Bone marrow (tissue), 2 donors: ENCODE measurements around the gene ARHGEF37.
A peak's percentile ranks its signal among the peaks of the same experiment; 100 is the strongest.

Experiments used
- DNase-seq, 2 donors: peaks; one replicate each; lab custom pipeline; 2025; lab: John Stamatoyannopoulos, UW

ARHGEF37 gene

DNA sequence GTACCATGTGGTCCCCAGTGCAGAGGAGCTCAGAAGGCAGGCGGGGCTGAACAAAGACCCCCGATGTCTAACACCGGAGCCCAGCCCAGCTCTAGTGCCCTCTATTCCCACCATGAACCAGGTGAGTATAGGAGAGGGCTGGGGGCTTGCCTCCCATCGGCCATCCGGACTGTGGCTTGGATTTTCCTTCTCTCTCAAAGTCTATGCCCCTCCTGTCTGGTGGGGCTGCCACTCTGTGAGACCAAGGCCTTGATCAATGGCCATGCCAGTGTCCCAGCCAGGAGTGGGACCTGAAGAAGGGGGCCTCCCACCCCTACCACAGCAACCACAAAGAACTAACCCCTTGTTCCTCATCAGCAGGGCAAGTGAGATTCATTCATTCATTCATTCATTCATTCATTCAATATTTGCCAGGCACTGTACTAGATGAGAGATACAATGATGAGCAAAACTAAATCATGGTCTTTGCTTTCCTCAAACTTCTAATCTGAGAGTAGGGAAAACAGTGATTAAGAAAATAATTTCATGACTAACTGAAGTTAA lies 47.6 kb downstream of the ARHGEF37 start:
- DNase-seq: no peak

DNA sequence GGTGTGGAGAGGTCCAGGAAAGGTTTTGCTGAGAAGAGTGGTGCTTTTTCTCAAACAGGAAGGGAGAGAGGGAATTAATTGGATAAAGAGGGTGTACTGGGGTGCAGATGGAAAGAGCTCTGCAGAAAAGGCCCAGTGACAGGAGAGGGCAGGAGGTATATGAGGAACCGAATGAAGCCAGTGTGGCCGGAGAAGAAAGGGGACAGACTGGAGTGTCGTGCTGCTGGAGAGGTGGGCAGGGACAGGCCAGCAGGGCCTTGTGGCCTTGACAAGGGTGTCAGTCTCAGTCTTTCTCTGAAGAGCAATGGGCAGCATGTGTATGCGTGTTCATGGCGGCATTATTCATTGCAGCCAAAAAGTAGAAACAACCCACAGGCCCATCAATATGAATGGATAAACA lies 48.1 kb downstream of the ARHGEF37 start:
- DNase-seq: no peak

DNA sequence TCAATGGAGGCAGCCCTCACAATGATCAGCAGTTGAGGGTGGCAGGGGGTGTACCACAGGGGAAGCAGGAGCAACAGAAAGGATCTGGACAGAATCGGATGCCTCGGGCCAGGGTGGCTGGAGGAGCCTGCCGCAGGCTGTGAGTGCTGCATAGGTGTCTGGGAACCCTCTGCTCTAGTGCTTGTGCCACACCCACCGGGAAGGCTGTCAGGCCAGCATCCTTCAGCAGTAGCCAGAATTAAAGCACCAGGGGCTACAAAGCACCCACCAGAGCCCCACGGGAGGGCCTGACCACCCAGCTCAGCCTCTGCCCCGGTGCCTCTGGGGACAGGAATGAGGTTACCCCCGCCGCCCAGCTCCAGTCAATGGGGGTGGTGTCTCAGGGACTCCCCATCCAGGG lies 49.0 kb downstream of the ARHGEF37 start:
- DNase-seq: no peak

DNA sequence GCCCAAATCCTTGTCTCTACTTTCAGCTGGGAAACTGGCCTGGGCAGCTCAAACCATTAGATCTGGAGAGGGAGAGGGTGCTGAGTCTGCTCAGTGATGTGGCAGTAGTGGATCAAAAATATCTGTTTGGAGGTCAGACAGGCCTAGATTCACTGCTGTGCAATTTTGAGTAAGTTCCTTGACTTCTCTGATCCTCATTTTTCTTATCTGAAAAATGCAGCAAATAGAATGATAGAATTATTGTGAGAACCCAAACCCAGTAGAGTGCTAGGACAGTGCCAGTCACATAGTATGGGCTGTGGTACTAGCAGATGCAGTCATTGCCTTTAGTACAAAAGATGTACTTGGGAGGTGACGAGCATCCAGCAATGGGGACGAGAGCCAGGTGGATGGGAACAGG lies 50.2 kb downstream of the ARHGEF37 start:
- DNase-seq: no peak

DNA sequence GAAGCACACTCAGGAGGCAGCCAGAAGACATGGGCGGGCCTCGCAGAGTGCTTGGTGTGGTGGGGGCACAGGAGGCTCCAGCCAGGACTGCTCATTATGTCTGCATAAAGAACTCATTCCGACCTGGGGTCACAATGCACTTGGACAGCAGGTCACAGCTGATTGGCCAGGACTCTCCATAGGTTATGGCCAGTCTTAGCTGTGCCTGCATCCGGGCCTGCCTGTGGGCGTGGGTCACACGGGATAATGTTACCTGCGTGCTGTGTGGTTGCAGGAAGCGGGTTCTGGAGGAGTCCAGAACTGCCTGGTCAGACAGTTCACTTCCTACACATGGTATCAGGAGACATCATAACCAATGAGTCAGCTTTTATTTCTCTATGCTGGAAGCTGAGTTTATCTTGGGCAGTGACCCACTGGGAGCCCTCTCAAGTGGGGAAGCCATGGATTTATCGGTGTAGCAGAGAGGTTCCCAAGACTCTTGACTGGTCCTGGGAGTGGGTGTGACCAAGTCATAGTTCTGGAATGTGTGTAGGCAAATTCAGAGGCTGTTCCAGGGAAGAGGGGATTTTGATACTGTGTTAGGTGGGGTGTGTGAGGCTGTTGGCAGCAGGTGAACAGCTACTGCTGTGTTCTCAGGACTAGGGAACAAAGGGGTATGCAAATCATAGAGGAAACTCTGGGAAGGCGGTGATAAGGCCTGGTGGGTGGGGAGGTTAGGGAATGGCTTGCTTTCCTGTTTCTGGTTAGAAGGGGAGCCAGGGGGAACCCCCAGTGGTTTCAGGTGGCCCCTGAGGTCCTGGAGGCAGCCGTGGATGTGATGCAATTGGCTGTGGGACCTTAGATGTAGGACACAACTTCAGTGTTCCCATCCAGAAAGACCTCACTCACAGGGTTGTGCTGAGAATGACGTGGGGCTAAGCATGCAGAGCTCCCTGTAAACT lies 51.3 kb downstream of the ARHGEF37 start:
- no peak for DNase-seq

DNA sequence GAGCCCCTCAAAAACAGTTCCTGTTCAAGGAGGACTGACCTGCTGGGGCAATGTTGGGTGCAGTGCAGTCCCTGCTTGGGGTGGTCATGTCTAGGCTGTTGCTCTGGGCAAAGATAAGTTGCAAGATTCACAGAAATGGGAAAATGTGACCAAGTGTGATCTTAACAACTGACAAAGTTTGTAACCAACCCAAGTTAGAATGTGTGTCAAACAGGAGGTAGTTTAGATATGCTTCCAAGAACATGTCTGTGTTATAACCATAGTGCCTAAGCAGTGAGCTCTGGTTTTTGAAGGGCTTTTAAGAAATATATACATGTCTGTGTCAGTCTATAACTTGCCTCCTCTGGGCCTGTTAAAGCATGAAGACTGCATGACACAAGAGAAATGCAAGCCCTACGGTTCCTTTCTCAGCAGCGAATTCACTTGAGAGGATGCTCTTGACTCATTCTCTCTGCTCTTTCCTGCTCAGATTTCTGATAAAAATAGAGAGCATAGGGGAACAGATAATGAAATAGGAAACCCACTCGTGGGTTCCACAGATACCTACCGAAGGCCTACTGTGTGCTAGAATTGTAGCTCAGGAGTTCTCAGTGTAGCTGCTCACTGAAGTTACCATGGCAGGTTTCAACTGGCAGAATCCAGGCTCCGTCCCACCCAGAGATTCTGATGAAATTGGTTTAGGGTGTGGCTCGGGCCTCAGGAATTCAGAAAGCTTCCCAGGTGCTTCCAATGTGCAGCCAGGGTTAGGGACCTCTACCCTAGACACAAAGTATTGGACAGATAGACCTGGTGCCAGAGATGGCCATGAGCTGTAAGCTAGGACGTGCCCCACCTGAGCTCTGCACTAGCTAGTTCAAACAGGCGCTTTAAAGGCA lies 52.4 kb downstream of the ARHGEF37 start:
- no peak for DNase-seq

DNA sequence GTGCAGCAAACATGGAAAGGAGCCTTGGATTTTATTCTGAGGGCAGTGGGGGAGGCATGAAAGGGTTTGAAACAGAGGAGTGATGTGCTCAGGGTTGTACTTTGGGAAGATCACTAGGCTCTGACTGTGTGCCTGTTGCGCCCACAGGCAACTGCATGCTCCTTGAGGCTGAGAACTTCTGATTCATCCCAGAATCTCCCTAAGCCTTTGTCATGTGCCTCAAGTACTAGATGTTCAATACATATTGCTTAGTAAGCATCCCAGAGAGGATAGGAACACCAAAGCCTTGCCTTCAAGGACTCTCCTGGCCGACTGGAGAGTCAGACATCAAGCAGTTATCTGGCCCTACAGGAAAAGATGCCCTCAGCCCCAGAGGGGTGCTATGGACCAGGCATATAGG lies 54.1 kb downstream of the ARHGEF37 start:
- no peak for DNase-seq

DNA sequence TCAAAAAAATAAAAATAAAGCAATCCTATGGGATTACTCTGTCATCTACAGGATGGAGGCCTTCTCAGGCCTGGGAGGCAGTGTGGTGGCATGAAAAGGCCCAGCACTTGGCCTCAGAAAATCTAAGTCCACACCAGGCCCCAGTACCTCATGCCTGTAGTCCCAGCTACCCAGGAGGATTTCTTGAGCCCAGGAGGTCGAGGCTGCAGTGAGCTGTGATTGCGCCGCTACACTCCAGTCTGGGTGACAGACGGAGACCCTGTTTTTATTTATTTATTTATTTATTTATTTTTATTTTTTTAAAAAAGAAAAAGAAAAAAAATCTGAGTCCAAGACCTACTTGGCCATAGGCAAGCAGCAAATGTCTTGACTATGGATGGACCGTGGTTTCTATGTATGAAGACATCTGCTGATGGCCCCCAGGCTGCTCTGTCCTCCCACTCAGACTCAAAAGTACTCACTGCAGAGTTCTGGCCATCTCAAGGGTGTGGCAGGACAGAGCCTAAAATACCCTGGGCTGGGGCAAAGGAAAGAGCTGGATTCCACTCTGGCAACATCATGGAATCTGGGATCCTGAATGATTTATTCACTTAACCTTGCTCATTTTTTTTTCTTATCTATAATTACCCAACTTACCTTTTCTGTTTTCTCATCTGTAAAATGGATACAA lies 55.0 kb downstream of the ARHGEF37 start:
- no peak for DNase-seq

DNA sequence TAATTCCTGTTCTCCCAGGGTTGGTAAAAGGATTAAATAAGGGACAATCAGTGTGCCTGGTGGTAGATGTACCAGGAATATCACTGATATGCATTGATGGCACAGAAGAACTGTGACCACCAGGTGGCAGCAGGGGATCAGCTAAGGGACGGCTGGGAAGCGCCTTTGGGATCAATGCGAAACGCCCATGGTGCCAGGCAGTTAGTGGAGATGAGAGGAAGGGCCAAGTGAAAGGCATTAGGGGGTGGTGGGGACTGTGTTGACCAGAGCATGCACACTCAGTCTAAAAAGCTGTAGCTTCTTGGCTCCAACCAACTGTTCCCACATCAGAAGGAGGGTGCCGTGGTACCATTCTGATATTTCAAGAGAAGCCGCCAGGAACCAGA lies 55.6 kb downstream of the ARHGEF37 start:
- peak in 1 of 2 donors; percentile 24 for DNase-seq

DNA sequence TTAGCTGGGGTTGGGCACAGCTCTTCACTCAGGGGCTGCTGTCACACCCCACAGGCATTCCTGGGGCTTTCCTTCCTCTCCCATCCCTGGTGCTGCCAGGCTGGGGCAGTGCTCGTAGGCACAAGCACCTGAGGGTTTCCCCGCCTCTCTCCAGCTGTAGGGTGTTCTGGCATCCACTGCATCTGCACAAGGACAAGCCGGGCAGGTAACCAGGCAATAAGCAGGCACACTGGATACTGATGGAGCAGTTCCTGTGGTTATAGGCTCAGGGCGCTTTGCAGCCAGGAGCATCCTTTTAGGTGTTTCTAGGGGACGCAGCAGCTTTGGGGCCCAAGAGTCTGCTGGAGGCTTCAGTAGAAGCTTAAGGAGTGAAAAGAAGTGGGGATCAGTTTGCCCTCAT lies 56.8 kb downstream of the ARHGEF37 start:
- DNase-seq: no peak

DNA sequence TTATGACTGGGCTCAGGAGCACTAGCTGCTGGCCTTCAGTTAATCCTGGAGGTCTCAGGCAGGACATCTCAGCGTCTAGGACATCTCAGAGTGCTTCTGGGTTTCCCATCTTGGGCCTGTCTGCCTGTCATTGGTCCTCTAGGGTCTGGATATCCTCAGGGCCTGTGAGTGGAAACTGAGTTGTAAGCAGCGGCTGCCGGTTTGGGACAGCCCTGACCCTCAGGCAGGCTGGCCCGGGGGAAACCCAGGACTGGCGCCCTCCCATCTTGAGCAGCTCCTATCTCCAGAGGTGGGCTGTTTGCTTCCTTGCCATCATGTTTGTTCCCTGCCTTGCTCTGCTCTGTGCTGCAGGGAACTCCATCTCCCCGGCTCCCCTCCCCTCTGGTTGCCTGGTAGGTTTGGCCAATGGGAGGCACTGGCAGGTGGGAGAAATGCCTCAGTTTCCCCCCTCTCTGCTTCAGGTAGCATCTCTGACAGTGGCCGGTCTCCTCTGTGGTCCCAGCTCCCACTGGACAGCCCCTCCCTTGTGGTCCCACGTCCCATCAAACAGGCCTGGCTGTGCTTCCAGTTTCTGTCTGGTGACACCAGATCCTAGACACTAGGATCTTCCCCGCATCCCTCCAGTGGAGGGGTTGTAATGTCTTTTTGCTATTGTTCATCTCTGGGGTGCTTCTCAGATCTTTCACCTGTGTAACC lies 57.4 kb downstream of the ARHGEF37 start:
- no peak for DNase-seq

DNA sequence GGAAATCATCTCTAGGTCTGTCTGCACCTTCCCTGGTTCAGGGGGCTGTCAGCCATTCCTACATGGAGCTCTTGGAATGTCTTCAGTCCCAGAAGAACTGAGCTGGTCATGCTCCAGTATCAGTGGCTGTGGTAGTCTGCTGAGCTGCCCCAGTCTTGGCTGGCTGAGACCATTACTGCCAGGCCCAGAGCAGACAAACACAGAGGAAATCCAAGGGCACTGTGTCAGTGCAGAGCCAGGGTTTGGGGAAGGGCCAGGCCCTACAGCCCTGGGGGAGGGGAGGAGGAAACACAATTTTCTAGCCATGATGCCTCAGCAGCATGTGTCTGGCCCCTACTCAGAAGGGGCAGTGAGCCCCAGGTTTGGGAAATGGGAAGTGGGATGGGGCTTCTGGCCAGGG lies 58.4 kb downstream of the ARHGEF37 start:
- no peak for DNase-seq

DNA sequence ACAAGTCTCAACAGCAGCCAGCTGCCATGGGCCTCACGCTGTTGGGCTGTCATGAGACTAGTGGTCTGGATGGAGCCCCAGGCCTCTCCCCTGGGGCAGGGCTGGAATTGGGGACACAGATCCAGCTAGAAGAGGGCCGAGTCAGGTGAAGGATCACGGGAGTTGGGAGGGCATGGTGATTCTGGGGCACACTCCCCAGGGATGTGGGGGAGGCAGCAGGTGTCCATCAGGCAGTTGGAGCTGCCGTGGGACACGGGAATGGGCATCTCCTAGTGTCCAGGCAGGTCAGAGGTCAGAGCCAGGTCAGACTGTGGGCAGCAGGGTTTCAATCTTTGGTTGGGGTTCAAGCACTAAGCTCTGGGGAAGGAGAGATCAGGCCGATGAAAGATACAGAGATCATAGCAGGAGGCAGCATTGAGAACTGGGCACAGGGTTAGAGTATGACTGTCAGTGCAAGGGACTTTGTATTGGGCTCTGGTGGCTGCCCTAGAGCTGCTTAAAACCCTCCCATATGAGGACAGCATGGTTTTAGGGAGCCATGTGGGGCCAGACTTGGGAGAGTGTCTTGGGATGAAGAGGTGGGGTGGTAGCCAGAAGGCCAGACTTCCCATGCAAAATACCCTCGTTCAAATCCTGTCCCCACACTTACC lies 59.2 kb downstream of the ARHGEF37 start:
- DNase-seq: no peak

DNA sequence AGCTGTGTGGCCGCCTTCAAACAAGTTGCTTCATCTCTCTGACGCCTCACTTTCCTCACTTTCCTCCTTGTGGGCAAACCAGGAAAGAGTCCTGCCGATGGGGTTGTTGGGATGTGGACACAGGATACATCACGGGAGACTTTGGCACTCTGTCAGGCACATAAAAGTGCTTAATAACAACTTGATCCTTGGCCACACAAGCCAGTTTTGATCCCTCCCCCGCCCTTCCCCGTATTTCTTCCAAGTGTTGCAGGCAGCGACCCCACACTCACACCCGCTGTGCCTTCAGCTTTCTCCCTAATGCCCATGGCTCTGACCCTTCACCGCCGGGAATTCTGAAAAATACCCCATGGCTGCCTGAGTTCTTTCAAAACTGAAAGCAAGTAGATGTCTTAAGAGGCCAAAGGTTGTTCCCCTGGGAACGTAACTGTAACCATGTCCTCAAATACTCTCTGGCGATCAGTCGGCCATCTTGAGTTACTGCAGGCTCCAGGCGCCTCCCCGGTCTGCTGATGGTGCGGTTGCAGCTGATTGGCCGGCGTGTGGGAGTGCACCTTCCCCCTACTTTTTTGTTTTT lies 59.8 kb downstream of the ARHGEF37 start:
- no peak for DNase-seq

DNA sequence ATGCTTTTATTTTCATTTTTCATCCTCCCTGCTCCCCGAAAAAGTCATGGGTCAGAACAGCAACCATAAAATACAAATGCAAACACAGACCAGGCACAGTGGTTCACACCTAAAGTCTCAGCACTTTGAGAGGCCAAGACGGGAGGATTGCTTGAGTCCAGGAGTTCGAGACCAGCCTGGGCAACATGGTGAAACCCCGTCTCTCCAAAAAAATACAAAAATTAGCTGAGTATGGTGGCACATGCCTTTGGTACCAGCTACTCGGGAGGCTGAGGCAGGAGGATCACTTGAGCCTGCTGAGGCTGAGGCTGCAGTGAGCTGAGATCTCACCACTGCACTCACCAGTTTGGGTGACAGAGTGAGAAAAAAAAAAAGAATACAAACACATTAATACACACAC lies 60.3 kb downstream of the ARHGEF37 start:
- no peak for DNase-seq

DNA sequence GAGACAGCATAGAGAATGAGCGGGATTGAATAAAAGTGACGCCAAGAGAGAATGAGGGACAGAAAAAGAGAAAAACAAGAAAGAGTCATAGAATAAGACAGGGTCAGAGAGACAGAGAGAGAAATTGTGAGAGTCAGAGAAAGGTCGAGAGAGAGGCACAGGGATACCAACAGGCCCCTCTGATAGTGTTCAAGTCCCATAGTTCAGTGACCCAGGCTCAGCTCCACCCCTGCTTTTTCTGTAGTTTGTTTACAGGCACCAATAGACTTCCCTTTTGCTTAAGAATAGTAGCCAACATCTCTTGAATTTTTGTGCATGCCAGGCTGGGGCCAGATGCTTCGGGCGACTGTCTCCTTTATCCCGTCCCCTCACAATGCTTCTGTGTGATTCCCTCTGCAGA lies 62.5 kb downstream of the ARHGEF37 start:
- no peak for DNase-seq

DNA sequence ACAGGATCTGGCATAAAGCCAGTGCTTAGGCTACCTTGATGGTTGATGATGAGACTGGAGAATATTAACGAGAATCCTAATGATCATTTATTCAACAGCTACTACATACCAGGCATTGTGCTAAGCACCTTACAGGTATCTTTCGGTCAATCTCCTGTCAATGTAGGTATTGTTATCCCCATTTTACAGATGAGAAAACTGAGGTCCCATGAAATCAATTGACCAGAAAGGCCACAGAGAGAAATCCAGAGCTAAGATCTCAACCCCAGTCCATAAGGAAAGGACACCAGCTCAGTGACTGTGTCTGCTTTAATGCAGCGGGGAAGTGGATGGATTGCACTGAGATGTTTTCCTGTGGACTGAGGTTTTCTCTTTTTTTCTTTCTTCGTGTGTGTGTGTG lies 63.3 kb downstream of the ARHGEF37 start:
- no peak for DNase-seq

DNA sequence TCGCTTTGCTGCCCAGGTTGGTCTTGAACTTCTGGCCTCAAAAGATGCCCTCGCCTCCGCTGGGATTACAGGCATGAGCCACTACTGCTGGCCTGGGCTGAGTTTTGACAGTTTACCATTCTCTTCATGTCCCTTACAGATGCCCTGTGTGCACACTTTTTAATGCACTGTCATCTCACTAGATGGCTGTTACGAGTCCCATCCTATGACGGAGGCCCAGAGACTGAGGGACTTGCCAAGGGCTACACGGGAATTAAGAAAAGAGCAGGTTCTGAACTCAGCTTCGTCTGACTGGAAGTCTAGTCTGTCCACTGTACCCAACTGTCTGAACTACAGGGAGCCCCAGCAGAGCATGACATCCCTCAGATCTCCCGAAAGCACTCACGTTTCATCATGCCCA lies 63.9 kb downstream of the ARHGEF37 start:
- no peak for DNase-seq

DNA sequence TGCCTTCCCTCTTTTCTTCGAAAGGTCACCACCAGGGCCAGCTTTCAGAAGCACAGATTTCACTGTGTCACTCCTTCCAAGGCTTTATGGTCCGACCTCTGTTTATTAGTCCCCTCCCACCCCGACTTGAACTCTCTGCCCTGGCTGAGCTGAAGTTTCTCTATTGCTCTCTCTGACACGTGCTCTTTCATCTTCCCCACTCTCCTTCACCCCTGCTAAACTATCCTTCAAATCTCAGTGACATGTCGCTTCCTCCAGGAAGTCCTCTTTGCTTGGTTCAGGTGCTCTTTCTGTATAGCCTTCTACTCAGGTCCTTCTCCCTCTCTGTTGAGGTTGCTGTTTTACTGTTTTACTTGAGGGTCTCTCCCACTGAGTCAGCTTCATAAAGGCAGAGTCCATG lies 64.4 kb downstream of the ARHGEF37 start:
- no peak for DNase-seq

DNA sequence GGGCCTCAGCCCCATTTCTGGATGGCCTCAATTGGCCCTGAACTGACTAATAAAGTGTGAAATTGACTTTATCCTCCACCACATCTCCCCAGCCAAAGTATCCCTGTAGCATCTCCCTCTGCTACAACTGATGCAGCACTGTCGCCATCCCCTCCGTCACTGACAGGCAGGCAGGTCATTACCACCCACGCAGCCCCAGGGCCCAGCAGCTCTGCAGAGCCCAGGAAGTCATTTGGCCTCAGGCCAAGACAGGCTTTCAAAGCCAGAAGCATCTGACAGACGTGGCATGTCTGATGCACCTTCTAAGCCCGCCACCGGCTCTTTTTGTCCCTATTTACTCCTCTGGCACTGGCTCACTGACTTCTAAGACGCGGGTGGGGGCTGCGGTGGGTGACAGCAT lies 65.3 kb downstream of the ARHGEF37 start:
- DNase-seq: no peak

DNA sequence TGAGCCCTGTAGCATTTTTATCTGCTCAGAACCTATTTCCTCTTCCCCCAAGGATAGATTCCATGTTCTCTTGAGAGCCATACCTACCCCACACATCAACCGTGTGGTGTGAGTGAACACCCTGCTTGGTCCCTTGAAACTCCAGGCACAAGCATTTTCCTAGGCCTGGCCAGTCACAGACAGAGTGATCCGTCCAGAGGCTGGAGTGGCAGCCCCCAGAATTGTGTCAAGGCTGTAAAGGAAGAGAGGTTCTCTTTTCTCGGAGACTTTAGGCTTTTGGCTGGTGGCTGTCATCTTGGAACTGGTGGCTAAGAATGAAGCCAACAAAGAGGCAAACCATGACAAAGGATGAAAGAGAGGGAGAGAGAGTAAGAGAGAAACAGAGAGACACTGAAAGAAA lies 66.0 kb downstream of the ARHGEF37 start:
- DNase-seq: no peak
